GM20000 (cell line): ENCODE data around the gene TNFSF8.

ENCODE experiments used
- DNase-seq: peaks from one replicate; pipeline ENCODE4 v3.0.0; 2012; ENCODE audit warnings: low spot score
- CTCF ChIP-seq: IDR thresholded peaks from 2 replicates; pipeline ENCODE4 v1.5.1; 2012; ENCODE audit warnings: mild to moderate bottlenecking, control low read depth; ENCODE audit errors: extremely low read depth, missing control alignments

TNFSF8 gene

GRCh38 chr9:114960276-114960675 is 29.9 kb upstream of the TNFSF8 start:
- DNase-seq = no peak
- TF ChIP-seq CTCF = no peak

- DNase-seq = no peak
- TF ChIP-seq CTCF = no peak
These were observed 28.4 kb upstream of the TNFSF8 start for GRCh38 chr9:114958844-114959235.

DNA sequence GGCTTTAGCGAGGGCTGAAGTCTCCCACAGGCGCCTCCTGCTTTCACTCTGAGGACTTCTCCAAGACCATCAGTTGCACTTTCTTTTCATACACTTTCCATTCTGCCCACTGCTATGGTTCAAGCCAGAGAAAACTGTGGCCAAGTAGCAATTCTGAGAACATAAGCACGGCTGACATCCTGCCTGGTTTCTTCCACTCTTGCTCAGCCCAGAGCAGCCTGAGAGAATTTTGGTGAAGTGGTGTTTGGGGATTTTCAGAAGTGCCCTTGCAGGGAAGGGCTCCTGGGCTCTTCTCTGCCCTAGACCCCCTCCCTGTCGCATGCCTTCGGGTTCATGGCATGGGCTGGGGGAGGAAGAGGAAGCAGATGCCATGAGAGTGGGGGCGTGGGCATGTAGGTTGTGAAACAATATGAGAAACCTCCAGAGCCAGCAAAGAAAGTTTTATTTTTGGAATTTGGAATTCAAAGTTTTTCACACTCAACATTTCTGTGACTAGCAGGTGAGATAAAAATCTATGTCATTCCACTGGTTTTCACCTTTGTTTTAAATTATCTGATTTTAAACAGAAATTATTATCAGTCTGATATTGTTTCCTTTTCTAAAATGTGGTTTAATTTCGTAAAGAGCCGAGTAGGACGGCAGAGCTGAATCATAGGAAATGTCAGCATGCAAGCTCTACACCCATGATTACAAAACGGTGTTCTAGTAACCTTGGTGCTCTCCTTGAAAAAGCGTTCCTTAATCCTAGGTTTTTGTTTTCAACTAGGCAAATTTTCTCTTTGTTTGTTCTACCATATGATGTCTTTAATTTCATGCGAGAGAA is 27.8 kb upstream of the TNFSF8 start:
- TF ChIP-seq CTCF = no peak
- DNase-seq = no peak

DNA sequence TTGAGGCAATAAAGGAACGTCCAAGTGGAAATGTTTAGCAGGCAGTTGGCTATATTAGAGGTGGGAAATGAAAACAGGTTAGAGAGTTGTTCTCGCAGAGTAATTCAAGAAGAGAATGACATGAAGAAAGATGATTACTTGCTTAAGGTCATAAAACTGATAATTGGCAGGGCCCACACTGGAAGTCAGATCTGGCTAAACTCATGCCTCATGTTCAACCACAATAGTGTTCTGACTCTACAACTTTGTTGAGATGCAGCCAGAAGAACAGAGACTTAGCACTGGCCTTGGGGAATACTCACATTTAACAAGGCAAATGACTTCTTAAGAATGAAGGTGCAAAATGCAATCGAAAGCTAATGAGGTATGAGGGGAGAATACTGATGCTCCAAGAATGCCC is 27.2 kb upstream of the TNFSF8 start:
- no peak for TF ChIP-seq CTCF
- DNase-seq = no peak

GRCh38 chr9:114954956-114955582 is 24.7 kb upstream of the TNFSF8 start:
- DNase-seq = no peak
- TF ChIP-seq CTCF = no peak

- TF ChIP-seq CTCF = no peak
- DNase-seq = no peak
These were observed 23.6 kb upstream of the TNFSF8 start for GRCh38 chr9:114953959-114954358.

- DNase-seq = no peak
- no peak for TF ChIP-seq CTCF
These were observed 22.7 kb upstream of the TNFSF8 start for GRCh38 chr9:114953046-114953445.
